ENCODE results near the gene ERBB4.

DNA sequence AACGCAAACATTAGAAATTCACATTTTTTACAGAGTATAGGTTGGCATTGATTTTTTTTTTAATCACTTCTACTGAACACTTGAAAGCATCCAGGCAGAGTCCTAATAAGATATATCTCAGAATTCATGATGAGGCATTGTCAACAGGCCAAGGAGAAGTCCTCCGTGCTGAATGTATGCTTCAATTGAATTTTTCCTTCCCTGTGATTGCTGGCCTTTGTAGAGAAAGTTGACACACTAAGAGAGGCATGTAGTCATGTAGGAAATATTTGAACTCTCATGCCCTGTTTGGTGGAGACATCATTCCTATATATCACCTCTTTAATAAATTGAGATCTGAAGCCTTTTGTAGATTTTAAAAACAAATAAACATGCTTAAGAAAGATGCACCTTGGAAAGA lies 1137.3 kb downstream of the ERBB4 start:
- no peak for TF ChIP-seq GABPA (IDR thresholded peaks at IDR 0.05; ENCODE audit: low read depth)
- no peak for TF ChIP-seq RAD21 (IDR thresholded peaks at IDR 0.05; ENCODE audit: insufficient read depth, low read depth, low read length)
- TF ChIP-seq, protein P1, sequence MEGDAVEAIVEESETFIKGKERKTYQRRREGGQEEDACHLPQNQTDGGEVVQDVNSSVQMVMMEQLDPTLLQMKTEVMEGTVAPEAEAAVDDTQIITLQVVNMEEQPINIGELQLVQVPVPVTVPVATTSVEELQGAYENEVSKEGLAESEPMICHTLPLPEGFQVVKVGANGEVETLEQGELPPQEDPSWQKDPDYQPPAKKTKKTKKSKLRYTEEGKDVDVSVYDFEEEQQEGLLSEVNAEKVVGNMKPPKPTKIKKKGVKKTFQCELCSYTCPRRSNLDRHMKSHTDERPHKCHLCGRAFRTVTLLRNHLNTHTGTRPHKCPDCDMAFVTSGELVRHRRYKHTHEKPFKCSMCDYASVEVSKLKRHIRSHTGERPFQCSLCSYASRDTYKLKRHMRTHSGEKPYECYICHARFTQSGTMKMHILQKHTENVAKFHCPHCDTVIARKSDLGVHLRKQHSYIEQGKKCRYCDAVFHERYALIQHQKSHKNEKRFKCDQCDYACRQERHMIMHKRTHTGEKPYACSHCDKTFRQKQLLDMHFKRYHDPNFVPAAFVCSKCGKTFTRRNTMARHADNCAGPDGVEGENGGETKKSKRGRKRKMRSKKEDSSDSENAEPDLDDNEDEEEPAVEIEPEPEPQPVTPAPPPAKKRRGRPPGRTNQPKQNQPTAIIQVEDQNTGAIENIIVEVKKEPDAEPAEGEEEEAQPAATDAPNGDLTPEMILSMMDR (IDR thresholded peaks at IDR 0.05 in 2 of 3, conservative IDR thresholded peaks at IDR 0.05 in 1 of 3; ENCODE audit: control insufficient read depth in 2 of 3, extremely low read depth in 1 of 3, insufficient read depth in 1 of 3, low read depth in 3 of 3, low read length in 3 of 3), result no peak
- TF ChIP-seq CBX5 (IDR thresholded peaks at IDR 0.05; ENCODE audit: low read depth), result no peak
